HepG2 (cell line): ENCODE data around the gene SLBP.

Experiments used
- SIN3B ChIP-seq: fragments of 150-350 bp; IDR thresholded peaks from 2 replicates; pipeline ENCODE4 v1.6.1; 2014; ENCODE audit warnings: low read length
- TF ChIP-seq, protein P1 (sequence below): sonication (generic); formaldehyde crosslinking; IDR thresholded peaks from 2 replicates; pipeline ENCODE4 v1.4.0; 2020; ENCODE audit warnings: mild to moderate bottlenecking, missing genetic modification reagents
- TF ChIP-seq, protein P2 (sequence below): sonication (generic); formaldehyde crosslinking; IDR thresholded peaks from 2 replicates; pipeline ENCODE4 v1.5.0; 2020; ENCODE audit warnings: mild to moderate bottlenecking, missing genetic modification reagents, moderate library complexity

DNA sequence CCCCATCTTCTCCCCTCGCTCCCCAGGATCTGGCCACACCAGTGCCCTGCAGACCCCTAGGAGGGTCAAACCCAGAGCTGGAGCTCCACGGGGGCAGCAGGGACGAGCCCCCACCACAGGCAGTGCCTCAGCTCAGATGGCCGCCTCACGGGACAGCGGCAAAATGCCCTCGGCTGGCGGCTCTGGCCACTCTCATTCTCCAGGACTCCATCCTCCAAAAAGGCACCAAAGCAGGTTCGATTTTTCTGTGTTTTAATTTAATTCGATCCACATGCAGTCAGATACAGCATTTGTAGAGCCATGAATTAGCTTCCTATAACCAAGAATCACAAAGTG, 36.3 kb downstream of the SLBP start:
- TF ChIP-seq SIN3B: no peak
- TF ChIP-seq, protein P1, sequence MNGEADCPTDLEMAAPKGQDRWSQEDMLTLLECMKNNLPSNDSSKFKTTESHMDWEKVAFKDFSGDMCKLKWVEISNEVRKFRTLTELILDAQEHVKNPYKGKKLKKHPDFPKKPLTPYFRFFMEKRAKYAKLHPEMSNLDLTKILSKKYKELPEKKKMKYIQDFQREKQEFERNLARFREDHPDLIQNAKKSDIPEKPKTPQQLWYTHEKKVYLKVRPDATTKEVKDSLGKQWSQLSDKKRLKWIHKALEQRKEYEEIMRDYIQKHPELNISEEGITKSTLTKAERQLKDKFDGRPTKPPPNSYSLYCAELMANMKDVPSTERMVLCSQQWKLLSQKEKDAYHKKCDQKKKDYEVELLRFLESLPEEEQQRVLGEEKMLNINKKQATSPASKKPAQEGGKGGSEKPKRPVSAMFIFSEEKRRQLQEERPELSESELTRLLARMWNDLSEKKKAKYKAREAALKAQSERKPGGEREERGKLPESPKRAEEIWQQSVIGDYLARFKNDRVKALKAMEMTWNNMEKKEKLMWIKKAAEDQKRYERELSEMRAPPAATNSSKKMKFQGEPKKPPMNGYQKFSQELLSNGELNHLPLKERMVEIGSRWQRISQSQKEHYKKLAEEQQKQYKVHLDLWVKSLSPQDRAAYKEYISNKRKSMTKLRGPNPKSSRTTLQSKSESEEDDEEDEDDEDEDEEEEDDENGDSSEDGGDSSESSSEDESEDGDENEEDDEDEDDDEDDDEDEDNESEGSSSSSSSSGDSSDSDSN (CRISPR knock-in tag): no peak
- TF ChIP-seq, protein P2, sequence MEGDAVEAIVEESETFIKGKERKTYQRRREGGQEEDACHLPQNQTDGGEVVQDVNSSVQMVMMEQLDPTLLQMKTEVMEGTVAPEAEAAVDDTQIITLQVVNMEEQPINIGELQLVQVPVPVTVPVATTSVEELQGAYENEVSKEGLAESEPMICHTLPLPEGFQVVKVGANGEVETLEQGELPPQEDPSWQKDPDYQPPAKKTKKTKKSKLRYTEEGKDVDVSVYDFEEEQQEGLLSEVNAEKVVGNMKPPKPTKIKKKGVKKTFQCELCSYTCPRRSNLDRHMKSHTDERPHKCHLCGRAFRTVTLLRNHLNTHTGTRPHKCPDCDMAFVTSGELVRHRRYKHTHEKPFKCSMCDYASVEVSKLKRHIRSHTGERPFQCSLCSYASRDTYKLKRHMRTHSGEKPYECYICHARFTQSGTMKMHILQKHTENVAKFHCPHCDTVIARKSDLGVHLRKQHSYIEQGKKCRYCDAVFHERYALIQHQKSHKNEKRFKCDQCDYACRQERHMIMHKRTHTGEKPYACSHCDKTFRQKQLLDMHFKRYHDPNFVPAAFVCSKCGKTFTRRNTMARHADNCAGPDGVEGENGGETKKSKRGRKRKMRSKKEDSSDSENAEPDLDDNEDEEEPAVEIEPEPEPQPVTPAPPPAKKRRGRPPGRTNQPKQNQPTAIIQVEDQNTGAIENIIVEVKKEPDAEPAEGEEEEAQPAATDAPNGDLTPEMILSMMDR (CRISPR knock-in tag): no peak
